ENCODE results near the gene AXDND1. TPM values are rescaled to one million over a fixed set of nuclear protein-coding genes. Genes with fewer than 3 reads are reported as not detected.

The AXDND1 gene
- total RNA-seq, 1 donor from 2014 or later = not detected

DNA sequence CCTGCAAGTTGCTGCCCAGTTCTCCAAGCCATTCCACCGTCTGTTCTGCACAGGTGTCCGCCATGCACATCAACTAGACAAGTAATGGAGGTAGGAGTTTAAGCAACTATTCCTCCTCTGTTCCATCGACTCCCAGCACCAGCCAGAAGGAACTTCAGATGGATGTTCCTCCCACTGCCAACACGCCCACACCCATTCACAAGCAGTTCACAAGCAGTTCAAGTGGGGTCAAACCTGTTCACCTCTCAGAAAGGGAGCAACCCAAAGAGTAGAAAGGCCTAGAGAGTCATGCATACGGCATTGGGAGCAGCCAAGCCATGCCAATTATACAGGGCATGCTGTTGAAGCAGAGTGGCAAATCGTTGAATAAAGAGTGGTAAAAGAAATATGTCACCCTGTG lies 221.6 kb downstream of the AXDND1 start:
- Mint-ChIP-seq H3K36me3 (ENCODE audit: unreplicated experiment) (peaks cover 6% of the 10 kb centered on the region), H3K4me1 (ENCODE audit: low read depth, unreplicated experiment) (no peaks in the 10 kb centered on the region), H3K27ac (ENCODE audit: unreplicated experiment) (no peak overlapping the region), H3K27me3 (ENCODE audit: unreplicated experiment) (peaks cover 4% of the 10 kb centered on the region), H3K9me3 (ENCODE audit: unreplicated experiment) (peaks cover 6% of the 10 kb centered on the region), H3K4me3 (ENCODE audit: unreplicated experiment) (no peak overlapping the region)
- no peak for DNase-seq
- TF ChIP-seq, protein P1, sequence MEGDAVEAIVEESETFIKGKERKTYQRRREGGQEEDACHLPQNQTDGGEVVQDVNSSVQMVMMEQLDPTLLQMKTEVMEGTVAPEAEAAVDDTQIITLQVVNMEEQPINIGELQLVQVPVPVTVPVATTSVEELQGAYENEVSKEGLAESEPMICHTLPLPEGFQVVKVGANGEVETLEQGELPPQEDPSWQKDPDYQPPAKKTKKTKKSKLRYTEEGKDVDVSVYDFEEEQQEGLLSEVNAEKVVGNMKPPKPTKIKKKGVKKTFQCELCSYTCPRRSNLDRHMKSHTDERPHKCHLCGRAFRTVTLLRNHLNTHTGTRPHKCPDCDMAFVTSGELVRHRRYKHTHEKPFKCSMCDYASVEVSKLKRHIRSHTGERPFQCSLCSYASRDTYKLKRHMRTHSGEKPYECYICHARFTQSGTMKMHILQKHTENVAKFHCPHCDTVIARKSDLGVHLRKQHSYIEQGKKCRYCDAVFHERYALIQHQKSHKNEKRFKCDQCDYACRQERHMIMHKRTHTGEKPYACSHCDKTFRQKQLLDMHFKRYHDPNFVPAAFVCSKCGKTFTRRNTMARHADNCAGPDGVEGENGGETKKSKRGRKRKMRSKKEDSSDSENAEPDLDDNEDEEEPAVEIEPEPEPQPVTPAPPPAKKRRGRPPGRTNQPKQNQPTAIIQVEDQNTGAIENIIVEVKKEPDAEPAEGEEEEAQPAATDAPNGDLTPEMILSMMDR (IDR thresholded peaks at IDR 0.05; ENCODE audit: partially characterized antibody, unreplicated experiment) = no peak

DNA sequence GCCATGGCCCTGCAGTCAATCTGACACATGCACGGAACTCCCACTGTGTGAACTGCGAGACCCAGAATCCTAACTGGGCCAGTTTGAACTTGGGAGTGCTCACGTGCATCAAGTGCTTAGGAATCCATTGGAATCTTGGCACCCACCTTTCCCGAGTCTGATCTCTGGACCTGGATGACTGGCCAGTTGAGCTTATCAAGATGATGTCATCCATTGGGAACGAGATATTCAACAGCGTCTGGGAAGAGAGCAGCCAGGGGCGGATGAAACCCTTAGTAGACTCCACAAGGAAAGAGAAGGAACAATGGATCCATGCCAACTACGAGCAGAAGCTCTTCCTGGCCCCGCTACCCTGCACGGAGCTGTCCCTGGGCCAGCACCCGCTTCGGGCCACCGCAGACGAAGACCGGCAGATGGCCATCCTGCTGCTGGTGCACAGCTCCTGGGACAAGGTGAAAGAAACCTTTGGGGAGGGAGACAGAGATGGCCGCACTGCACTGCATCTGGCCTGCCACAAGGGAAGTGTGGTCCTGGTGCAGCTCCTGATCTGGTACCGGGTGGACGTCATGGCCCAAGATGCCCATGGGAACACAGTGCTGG lies 222.8 kb downstream of the AXDND1 start:
- no peak for DNase-seq
- H3K9me3 Mint-ChIP-seq (ENCODE audit: unreplicated experiment) = peaks cover 6% of the 10 kb centered on the region
- H3K36me3 Mint-ChIP-seq (ENCODE audit: unreplicated experiment) = peaks cover 6% of the 10 kb centered on the region
- no peaks in the 10 kb centered on the region for H3K4me1 Mint-ChIP-seq (ENCODE audit: low read depth, unreplicated experiment)
- TF ChIP-seq, protein P1 (IDR thresholded peaks at IDR 0.05; ENCODE audit: partially characterized antibody, unreplicated experiment) = no peak
- H3K27ac Mint-ChIP-seq (ENCODE audit: unreplicated experiment) = no peak overlapping the region
- H3K4me3 Mint-ChIP-seq (ENCODE audit: unreplicated experiment) = no peak overlapping the region
- H3K27me3 Mint-ChIP-seq (ENCODE audit: unreplicated experiment) = peaks cover 4% of the 10 kb centered on the region

DNA sequence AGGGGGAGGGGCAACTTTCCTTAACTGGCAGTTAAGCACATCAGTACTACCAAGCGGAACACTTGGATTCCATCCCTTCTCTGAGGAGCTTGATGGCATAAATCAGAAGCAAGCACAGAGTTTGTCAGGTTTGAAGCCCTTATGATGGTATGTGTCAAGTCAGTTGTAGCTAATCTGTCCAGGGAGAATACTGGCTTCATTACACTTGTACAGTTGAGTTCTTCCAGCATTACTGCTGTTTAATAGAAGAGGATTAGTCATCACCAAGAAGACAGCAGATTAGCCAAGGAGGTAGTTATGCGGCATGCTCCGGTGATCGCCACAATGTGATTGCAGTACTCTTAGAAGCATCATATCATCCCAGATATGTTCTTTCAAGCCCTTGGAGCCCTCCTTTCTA lies 223.7 kb downstream of the AXDND1 start:
- no peak overlapping the region for H3K27ac Mint-ChIP-seq (ENCODE audit: unreplicated experiment)
- TF ChIP-seq, protein P1 (IDR thresholded peaks at IDR 0.05; ENCODE audit: partially characterized antibody, unreplicated experiment) = no peak
- no peaks in the 10 kb centered on the region for H3K4me1 Mint-ChIP-seq (ENCODE audit: low read depth, unreplicated experiment)
- H3K36me3 Mint-ChIP-seq (ENCODE audit: unreplicated experiment) = peaks cover 6% of the 10 kb centered on the region
- no peak for DNase-seq
- peaks cover 4% of the 10 kb centered on the region for H3K27me3 Mint-ChIP-seq (ENCODE audit: unreplicated experiment)
- H3K4me3 Mint-ChIP-seq (ENCODE audit: unreplicated experiment) = no peak overlapping the region
- H3K9me3 Mint-ChIP-seq (ENCODE audit: unreplicated experiment) = peaks cover 6% of the 10 kb centered on the region

DNA sequence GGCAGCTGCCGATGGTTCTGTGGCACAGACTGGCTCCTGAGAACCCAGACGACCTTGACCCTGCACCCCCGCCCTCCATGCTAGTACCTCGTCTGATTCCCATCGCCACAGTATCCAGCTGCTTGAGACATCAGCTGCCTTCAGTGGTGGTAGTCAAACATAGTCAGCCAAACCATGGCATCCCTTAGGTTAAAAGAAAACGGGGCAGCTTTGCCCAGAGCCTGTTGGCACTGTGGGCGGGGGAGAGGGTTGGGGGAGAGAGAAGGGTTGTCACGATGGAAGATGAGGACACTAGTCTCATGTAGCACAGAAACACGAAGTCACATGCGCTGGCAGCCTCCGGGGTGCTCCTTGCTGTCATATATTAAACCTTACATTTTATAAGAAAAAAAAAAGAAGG lies 224.9 kb downstream of the AXDND1 start:
- TF ChIP-seq, protein P1 (IDR thresholded peaks at IDR 0.05; ENCODE audit: partially characterized antibody, unreplicated experiment) = no peak
- Mint-ChIP-seq H3K9me3 (ENCODE audit: unreplicated experiment) (peaks cover 6% of the 10 kb centered on the region), H3K36me3 (ENCODE audit: unreplicated experiment) (peaks cover 6% of the 10 kb centered on the region), H3K27me3 (ENCODE audit: unreplicated experiment) (peaks cover 4% of the 10 kb centered on the region), H3K4me3 (ENCODE audit: unreplicated experiment) (no peak overlapping the region), H3K4me1 (ENCODE audit: low read depth, unreplicated experiment) (no peaks in the 10 kb centered on the region), H3K27ac (ENCODE audit: unreplicated experiment) (no peak overlapping the region)
- DNase-seq = no peak

DNA sequence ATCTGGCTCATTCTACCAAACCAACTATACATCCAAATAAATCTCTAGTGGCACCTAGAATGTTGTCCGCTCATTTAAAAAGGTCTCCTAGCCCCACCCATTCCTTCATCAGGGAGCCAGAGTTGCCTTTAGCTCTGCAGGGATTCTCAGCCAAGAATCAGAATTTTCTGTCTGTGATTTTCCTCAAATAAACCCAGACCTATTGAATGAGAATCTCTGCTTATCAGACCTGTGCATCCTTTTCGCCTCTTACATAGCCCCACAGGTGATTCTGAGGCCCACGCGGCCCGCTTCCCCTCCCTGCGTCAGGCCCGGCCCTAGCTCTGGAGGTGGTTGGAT lies 225.5 kb downstream of the AXDND1 start:
- peaks cover 4% of the 10 kb centered on the region for H3K27me3 Mint-ChIP-seq (ENCODE audit: unreplicated experiment)
- H3K4me1 Mint-ChIP-seq (ENCODE audit: low read depth, unreplicated experiment) = no peaks in the 10 kb centered on the region
- DNase-seq = no peak
- peaks cover 5% of the 10 kb centered on the region for H3K9me3 Mint-ChIP-seq (ENCODE audit: unreplicated experiment)
- TF ChIP-seq, protein P1 (IDR thresholded peaks at IDR 0.05; ENCODE audit: partially characterized antibody, unreplicated experiment) = no peak
- peaks cover 6% of the 10 kb centered on the region for H3K36me3 Mint-ChIP-seq (ENCODE audit: unreplicated experiment)
- H3K27ac Mint-ChIP-seq (ENCODE audit: unreplicated experiment) = no peak overlapping the region
- H3K4me3 Mint-ChIP-seq (ENCODE audit: unreplicated experiment) = no peak overlapping the region
